Keratinocyte (primary cell): ENCODE results near the gene MYO10. TPM values are rescaled to one million over a fixed set of nuclear protein-coding genes. Genes with fewer than 3 reads are reported as not detected.

Source experiments
- DNase-seq: peaks from one replicate; pipeline ENCODE4 v3.0.0-alpha.2; 2011; ENCODE audit warnings: low read depth, missing footprints, low spot score
- FAIRE-seq: peaks from 2 replicates; lab custom pipeline; 2011; peaks lifted over from hg19 to GRCh38; lab: Jason Lieb, UNC
- H2AFZ ChIP-seq: 2 replicates; pipeline ENCODE4 v1.6.0; 2012; ENCODE audit warnings: low read length, control low read depth, inconsistent platforms; ENCODE audit not compliant: control insufficient read depth
- H3K27ac ChIP-seq: 2 replicates; pipeline ENCODE4 v1.5.1; 2011; ENCODE audit warnings: low read length; ENCODE audit not compliant: control insufficient read depth, insufficient read depth
- H3K27me3 ChIP-seq: 3 replicates; pipeline ENCODE4 v1.6.0; 2011; ENCODE audit warnings: low read length; ENCODE audit not compliant: control insufficient read depth, insufficient read depth; ENCODE audit errors: extremely low read depth
- H3K36me3 ChIP-seq, 2 experiments: 2 replicates in 1 of 2; 3 replicates in 1 of 2; pipeline ENCODE4 v1.5.1; 2011; ENCODE audit warnings: low read length in 2 of 2, mild to moderate bottlenecking in 1 of 2; ENCODE audit not compliant: control insufficient read depth in 2 of 2, insufficient read depth in 2 of 2; ENCODE audit errors: extremely low read depth in 1 of 2
- H3K4me1 ChIP-seq: 3 replicates; pipeline ENCODE4 v1.5.1; 2011; ENCODE audit warnings: low read length; ENCODE audit not compliant: control insufficient read depth, insufficient read depth; ENCODE audit errors: extremely low read depth
- H3K4me2 ChIP-seq: 3 replicates; pipeline ENCODE4 v1.6.0; 2011; ENCODE audit warnings: low read depth, low read length; ENCODE audit not compliant: control insufficient read depth, insufficient read depth; ENCODE audit errors: extremely low read depth
- H3K4me3 ChIP-seq, 3 experiments: fragments of 200-600 bp in 1 of 3; sonication (generic) in 1 of 3; 2 replicates in 2 of 3; 3 replicates in 1 of 3; pipeline ENCODE4 v1.5.1; 2011 to 2016; ENCODE audit warnings: low read length in 3 of 3, mild to moderate bottlenecking in 3 of 3, control low read depth in 2 of 3, inconsistent platforms in 1 of 3, low read depth in 1 of 3, mixed read lengths in 1 of 3, mixed run types in 1 of 3, moderate library complexity in 1 of 3; ENCODE audit not compliant: control insufficient read depth in 2 of 3, insufficient read depth in 2 of 3; ENCODE audit errors: extremely low read depth in 1 of 3
- H3K79me2 ChIP-seq: 2 replicates; pipeline ENCODE4 v1.6.0; 2012; ENCODE audit warnings: low read length; ENCODE audit not compliant: control insufficient read depth, insufficient read depth
- H3K9ac ChIP-seq: 3 replicates; pipeline ENCODE4 v1.6.0; 2011; ENCODE audit warnings: low read length; ENCODE audit not compliant: control insufficient read depth, insufficient read depth; ENCODE audit errors: extremely low read depth
- H3K9me1 ChIP-seq: 3 replicates; pipeline ENCODE4 v1.6.0; 2011; ENCODE audit warnings: low read length; ENCODE audit not compliant: control insufficient read depth, insufficient read depth; ENCODE audit errors: extremely low read depth
- H3K9me3 ChIP-seq: 2 replicates; pipeline ENCODE4 v1.5.1; 2012; ENCODE audit warnings: low read depth, low read length; ENCODE audit not compliant: control insufficient read depth
- H4K20me1 ChIP-seq: 3 replicates; pipeline ENCODE4 v1.6.0; 2011; ENCODE audit warnings: low read length; ENCODE audit not compliant: control insufficient read depth, insufficient read depth; ENCODE audit errors: extremely low read depth
- CTCF ChIP-seq, 3 experiments: IDR thresholded peaks in 1 of 3; conservative IDR thresholded peaks in 1 of 3; optimal IDR thresholded peaks in 1 of 3; 2 replicates in 2 of 3; 3 replicates in 1 of 3; pipeline versions ENCODE3 to v1.5.1; 2011; ENCODE audit warnings: low read length in 3 of 3, mild to moderate bottlenecking in 3 of 3, moderate library complexity in 2 of 3, control low read depth in 1 of 3, inconsistent platforms in 1 of 3; ENCODE audit not compliant: insufficient read depth in 2 of 3; ENCODE audit errors: extremely low read depth in 1 of 3
- EZH2 ChIP-seq: IDR thresholded peaks from one replicate; pipeline ENCODE4 v1.6.1; 2012; ENCODE audit warnings: inconsistent platforms, mild to moderate bottlenecking, low read length, moderate library complexity
- dilution Hi-C: fragments of 300-500 bp; cut with MboI; formaldehyde crosslinking; loops from one replicate; pipeline ENCODE4 v1.7.0; 2020; ENCODE audit warnings: low sequenced_read_pairs; ENCODE audit not compliant: extremely low pct_ligation_motif_present
- polyA plus RNA-seq, 5 experiments: library from polyadenylated mRNA; depleted of rRNA in 3 of 5; stranded (reverse) in 3 of 5; stranded (forward) in 1 of 5; unstranded in 1 of 5; fragments of >200 nt; gene quantifications; 1 replicate in 1 of 5; 2 replicates in 3 of 5; 3 replicates in 1 of 5; pipeline versions ENCODE4 v1.2.1 to v1.2.3, GENCODE V29; 2011 to 2012; ENCODE audit warnings: missing spikeins in 2 of 5, low read depth in 1 of 5, low replicate concordance in 1 of 5

The MYO10 gene
- polyA plus RNA-seq, 1 donor (not counting 4 experiments of a cell fraction or from before 2014, with no cell fraction given) = 22.0 TPM

GRCh38 chr5:16664368-16664767 is 271.7 kb downstream of the MYO10 start:
- H3K4me1 ChIP-seq = no peaks in the 10 kb centered on the region
- no peak overlapping the region for H3K27ac ChIP-seq
- H3K4me2 ChIP-seq = no peak overlapping the region
- H3K9ac ChIP-seq = no peak overlapping the region
- H3K9me3 ChIP-seq = no peaks in the 10 kb centered on the region
- TF ChIP-seq CTCF (optimal IDR thresholded peaks at IDR 0.05 in 1 of 3, IDR thresholded peaks at IDR 0.05 in 1 of 3, conservative IDR thresholded peaks at IDR 0.05 in 1 of 3; ENCODE audit: extremely low read depth in 1 of 3, insufficient read depth in 2 of 3, low read length in 3 of 3) = no peak
- no peak for TF ChIP-seq EZH2
- H4K20me1 ChIP-seq = no peaks in the 10 kb centered on the region
- H3K27me3 ChIP-seq = no peaks in the 10 kb centered on the region
- no peak for FAIRE-seq
- dilution Hi-C loops = no loop called here
- H3K4me3 ChIP-seq = no peak overlapping the region
- H3K79me2 ChIP-seq = no peaks in the 10 kb centered on the region
- H2AFZ ChIP-seq = no peak overlapping the region
- H3K9me1 ChIP-seq = no peaks in the 10 kb centered on the region
- DNase-seq = no peak
- H3K36me3 ChIP-seq = peaks cover 26 to 35% of the 10 kb centered on the region in 2 experiments

GRCh38 chr5:16663840-16664239 is 272.2 kb downstream of the MYO10 start:
- Histone ChIP-seq H3K79me2 (no peaks in the 10 kb centered on the region), H3K4me3 (no peak overlapping the region), H2AFZ (no peak overlapping the region), H3K9me1 (no peaks in the 10 kb centered on the region), H3K4me2 (no peak overlapping the region), H3K27ac (no peak overlapping the region), H4K20me1 (no peaks in the 10 kb centered on the region), H3K9me3 (no peaks in the 10 kb centered on the region), H3K27me3 (no peaks in the 10 kb centered on the region), H3K36me3 (peaks cover 26 to 33% of the 10 kb centered on the region in 2 experiments), H3K4me1 (no peaks in the 10 kb centered on the region), H3K9ac (no peak overlapping the region)
- no peak for TF ChIP-seq EZH2
- FAIRE-seq (no peak), DNase-seq (no peak)
- dilution Hi-C loops = no loop called here

- FAIRE-seq = no peak
- peaks cover 16 to 19% of the 10 kb centered on the region in 2 experiments for H3K36me3 ChIP-seq
- no peak overlapping the region for H3K4me3 ChIP-seq
- no peak for DNase-seq
- no peaks in the 10 kb centered on the region for H4K20me1 ChIP-seq
- no peaks in the 10 kb centered on the region for H3K9me3 ChIP-seq
- H3K9me1 ChIP-seq = no peaks in the 10 kb centered on the region
- no peak overlapping the region for H3K4me2 ChIP-seq
- H3K79me2 ChIP-seq = no peaks in the 10 kb centered on the region
- no peak overlapping the region for H3K9ac ChIP-seq
- TF ChIP-seq CTCF (optimal IDR thresholded peaks at IDR 0.05 in 1 of 3, IDR thresholded peaks at IDR 0.05 in 1 of 3, conservative IDR thresholded peaks at IDR 0.05 in 1 of 3; ENCODE audit: extremely low read depth in 1 of 3, insufficient read depth in 2 of 3, low read length in 3 of 3) (no peak), EZH2 (no peak)
- peaks cover under 1% of the 10 kb centered on the region for H3K4me1 ChIP-seq
- H3K27ac ChIP-seq = no peak overlapping the region
- dilution Hi-C loops = no loop called here
- no peak overlapping the region for H2AFZ ChIP-seq
- no peaks in the 10 kb centered on the region for H3K27me3 ChIP-seq
These were observed 274.4 kb downstream of the MYO10 start for GRCh38 chr5:16661713-16662112.
